GM21619 (cell line): Measurements from ENCODE around the gene ZNF254.
"Not testable (repeated sequence)": the region's sequence is repeated elsewhere in the genome, so short reads cannot be mapped to it uniquely, and the experiment has no call there.

Source experiments
- ATAC-seq: cut with Tn5 transposase; IDR thresholded peaks from one replicate; pipeline ENCODE4 v1.9.1; 2021; ENCODE audit not compliant: unreplicated experiment

The ZNF254 gene

DNA sequence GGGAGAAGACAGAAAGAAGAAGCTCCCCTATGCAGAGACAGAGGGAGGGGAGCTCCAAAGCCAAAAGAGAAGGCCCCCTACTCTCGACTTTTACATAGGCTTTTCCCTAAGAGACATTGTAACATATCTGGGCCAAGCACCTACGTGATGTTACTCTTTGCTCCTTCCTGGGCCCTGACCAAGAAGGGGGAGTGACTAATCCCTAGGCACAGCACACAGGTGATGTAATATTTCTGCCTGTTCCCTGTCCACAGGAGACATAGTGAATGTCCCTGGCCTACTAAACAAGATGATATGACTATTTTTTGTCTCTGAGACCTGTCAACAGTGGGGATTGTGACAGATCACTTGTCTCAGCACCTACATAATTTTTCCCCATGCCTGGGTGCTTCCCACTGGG lies 15.9 kb upstream of the ZNF254 start:
- no peak for ATAC-seq

DNA sequence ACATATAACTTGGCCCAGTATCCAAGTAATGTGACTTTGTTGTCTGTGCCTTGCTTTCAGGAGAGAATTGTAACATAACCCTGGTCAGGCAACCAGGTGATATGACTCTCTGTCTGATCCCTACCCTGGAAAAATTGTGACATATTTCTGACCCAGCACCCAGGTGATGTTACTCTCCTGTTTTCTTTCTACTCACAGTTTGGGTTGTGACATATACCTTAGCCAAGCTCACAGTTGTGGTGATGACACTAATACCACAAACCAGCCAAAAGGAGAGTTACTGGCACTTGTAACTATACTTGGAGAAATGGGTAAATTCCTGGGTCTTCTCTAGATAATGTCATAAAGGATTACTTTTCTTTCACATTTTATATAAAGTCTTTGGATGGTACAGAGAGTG lies 14.3 kb upstream of the ZNF254 start:
- ATAC-seq, result no peak

DNA sequence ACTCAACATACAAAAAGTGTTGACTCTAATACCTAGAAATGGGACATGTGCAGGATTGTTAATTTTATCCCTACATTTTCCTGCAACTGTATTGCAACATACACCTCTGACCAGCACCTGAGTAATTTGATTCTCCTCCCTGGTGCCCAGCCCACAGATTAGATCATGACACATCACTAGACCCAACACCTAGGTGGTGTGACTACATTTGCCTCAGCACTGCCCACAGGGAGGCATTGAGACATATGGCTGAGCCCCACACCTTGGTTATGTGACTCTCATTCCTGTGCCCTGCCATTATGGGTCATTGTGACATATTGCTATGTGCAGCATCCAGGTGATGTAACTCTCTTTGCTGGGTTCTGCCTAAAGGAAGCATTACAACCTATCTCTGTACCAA lies 13.2 kb upstream of the ZNF254 start:
- ATAC-seq, result no peak

DNA sequence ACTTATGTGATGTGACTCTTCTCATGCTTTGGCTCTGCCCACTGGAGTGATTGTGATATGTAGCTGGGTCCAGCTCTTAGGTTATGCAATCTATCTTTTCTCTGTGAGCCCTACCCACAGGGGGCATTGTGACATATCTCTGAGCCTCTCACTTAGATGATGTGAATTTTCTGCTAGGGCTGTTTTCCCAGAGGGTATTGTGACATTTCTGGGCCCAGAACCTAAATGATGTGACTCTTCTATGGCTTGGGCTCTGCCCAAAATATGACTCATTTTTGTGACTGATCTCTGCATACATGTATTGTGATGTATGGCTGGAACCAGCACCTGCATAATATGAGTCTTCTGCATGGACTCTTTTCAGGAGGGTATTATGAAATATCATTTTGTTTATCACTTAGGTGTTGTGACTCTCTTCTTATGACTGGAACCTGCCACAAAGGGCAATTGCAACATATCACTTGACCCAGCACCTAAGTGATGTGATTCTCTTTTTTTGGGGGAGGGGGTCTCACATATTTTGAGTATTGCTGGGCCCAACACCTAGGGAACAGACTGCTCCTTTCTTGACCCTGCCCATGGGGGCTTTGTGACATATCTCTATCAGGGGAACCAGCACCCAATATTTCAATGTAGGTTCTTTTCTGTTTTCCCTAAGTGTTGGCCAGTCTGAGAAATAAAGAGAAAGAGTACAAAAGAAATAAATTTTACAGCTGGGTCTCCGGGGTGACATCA lies 12.1 kb upstream of the ZNF254 start:
- no peak for ATAC-seq

DNA sequence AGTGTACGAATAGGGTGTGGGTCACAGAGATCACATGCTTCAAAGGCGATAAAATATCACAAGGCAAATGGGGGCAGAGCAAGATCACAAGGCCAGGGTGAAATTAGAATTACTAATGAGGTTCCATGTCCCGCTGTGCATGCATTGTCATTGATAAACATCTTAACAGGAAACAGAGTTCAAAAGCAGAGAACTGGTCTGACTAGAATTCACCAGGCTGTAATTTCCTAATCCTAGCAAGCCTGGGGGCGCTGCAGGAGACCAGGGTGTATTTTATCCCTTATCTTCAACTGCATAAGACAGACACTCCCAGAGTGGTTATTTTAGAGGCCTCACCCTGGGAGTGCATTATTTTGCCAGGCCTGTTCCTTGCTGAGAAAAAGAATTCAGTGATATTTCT lies 11.5 kb upstream of the ZNF254 start:
- not testable (repeated sequence) for ATAC-seq

DNA sequence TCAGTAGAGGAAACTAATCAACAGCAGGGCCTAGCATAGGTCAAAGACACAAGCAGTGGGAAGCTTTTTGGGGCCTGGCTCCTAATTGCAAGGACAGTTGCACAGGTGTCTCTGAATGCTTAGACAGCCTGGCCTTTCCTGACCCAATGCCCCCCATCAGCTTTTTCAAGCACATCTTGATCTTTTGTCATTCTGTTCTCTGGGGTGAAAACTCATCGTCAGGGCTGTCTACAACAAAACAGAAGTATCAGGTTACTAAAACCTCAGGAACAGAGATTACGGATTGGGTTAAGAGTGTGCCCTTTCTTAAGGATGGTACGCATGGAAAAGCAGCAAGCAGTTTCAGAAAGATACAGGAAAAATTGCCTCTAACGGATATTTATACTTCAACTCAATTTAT lies 8.3 kb upstream of the ZNF254 start:
- no peak for ATAC-seq

DNA sequence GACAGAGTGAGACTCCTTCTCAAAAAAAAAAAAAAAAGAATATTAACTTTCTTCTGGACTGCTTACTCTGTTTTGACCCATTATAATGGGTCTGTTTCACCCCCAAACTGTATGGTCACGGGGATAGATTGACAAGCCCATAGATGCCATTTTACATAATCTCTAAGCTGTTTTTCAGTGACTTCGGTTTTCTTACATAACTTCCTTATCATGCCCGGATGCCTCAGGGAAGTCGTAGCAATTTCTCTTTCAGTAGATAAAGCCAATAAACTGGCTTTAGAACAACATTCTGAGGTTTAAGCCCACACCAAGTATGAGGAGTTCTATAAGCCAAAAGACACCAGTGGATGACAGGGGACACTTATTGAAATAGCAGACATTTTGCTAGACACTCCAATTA lies 5.9 kb upstream of the ZNF254 start:
- no peak for ATAC-seq

DNA sequence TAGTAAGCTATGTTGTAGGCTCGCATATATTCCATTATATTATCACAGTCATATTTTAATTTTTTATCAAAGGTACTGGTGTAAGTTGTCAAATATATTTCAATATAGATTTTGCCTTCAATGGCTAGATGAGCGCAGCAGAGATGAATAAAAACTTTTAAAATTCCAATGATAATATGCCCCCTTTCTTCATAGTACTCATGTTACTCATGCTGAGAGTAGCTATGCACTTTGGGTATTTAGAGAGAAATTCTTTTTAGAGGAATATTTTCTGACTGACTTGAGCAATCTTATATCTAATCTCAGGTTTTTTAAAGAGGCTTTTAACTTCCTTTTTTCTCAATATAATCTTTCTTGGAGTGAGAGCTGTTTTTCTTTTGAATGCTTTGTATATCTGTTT lies 11.4 kb downstream of the ZNF254 start:
- no peak for ATAC-seq

DNA sequence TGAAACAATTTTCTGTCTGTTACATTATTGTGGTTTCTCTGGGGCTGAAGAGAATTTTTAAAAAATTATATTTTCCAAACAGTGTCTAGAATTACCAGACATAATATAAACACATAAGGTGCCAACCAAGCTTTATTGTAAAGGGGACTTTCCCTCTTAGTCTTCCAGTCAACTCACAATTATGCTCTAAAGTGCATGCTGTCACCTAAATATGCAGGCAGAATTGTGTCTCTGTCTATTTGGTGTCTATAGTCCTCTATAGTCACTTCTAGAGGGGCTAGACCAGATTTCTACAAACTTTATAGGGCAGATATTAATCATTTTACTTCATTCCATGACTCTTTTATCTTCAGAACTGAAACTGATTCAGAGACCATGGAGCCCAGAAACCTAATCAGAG lies 12.8 kb downstream of the ZNF254 start:
- ATAC-seq, result no peak

DNA sequence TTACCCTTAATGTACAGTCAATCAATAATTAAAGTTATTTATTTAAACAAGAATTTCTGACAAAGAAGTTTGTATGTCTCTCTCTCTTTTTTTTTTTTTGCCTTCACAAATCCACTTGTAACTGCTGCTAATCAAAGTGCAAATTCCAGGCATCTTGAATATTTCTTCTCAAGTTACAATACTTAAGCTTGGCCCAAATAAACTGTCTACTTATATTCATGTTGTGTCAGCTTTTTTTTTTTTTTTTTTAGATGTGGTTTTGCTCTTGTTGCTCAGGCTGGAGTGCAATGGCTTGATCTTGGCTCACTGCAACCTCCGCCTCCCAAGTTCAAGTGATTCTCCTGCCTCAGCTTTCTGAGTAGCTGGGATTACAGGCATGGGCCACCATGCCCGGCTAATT lies 13.6 kb downstream of the ZNF254 start:
- not testable (repeated sequence) for ATAC-seq

DNA sequence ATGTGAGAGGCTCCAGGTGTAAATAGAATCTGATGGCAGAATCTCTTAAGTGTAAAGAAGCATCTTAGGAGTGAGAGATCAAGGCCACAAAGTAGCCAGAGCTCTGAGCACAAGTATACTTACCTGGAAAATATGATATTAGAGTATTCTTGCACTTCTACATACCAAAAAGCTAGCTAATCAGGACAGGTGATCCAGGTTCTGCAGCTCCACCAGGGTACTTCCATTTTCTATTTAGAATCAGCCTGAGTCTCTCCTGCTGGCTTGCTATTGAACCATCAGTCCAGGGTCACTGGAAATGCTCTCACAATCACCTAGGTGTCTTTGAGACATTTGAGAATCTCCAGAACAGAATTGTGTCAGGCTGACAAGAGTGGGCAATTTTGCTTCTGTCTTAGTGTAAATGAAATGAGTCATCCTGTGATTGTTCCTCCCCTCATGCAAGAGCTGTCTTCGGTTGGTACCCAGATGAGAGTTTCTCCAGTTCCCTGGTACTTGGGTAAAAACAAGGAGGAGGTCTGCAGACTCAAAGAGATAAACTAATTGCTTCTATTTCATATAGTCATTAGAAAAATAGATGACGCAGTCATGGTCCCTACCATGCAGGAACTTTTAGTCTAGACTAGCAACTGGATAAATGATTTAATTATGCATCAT lies 14.6 kb downstream of the ZNF254 start:
- ATAC-seq, result no peak

DNA sequence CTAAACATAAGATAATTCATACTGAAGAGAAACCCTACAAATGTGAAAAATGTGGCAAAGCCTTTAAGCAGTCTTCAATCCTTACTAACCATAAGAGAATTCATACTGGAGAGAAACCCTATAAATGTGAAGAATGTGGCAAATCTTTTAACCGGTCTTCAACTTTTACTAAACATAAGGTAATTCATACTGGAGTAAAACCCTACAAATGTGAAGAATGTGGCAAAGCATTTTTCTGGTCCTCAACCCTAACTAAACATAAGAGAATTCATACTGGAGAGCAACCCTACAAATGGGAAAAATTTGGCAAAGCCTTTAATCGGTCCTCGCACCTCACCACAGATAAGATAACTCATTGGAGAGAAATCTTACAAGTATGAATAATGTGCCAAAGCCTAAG lies 40.6 kb downstream of the ZNF254 start:
- no peak for ATAC-seq

DNA sequence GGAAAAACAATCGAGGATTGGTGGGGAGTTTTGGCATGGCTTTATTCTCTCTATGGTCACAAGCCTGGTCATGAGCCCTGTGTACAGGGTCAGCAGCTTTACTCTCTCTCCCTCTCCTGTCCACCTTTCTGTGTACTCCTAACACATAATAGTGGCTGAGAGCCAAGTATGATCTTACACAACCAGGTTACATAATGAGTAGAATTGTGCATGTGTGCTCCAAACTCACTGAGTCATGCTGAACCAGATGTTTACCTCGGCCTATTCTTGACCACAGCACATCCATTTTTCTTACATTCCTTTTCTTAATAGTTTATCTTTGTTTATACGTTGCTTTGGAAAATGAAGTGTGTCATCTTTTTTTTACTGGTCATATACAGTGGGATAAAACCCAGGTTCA lies 53.1 kb downstream of the ZNF254 start:
- no peak for ATAC-seq

DNA sequence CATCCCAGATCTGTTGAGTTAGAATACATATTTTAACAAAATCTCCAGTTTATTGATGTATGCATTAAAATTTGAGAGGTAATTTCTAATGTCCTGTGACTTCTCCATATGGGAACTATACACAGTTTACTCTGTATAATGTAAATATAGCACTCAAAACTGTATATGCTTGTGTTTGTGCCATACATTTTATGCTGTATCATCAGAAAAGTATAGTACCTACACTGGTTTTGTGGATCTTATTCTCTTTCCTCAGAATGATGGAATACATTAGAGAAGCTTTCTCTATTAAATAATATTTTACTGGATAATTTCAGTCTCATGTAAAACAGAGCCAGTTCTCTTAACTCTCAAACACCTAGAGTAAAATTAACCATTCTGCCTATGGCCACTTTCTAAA lies 53.6 kb downstream of the ZNF254 start:
- ATAC-seq, result no peak

DNA sequence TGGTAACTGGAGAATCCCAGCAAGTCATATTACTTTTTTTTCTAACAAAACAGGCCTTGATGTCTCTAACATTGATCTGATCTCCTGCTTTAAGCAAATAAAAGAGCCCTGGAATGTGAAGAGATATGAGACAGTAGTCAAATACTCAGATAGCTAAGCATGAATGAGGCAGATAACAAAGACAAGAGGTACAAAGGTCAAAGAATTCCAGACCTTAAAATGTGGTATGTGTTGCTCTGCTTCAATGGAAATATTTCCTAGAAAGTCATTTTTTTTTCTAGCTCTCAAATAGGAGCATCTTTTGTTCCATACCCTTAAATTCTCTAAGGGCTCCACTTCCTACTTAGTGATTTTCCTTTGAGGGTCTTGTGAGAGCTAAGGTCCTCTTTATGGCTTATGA lies 54.6 kb downstream of the ZNF254 start:
- no peak for ATAC-seq

DNA sequence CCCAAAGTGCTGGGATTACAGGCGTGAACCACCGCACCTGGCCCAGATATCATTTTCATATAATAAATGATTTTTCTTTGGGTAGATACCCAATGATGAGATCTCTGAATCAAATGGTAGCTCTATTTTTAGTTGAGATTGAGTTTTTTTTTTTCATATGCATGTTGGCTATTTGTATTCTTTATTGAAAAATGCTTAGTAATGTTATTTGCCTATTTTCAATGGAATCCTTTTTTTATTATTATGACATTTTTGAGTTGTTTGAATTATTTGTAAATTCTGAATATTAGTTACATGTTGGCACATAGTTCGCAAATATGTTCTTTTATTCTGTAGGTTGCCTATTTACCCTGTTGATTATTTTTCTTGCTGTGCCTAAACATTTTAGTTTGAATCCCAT lies 55.8 kb downstream of the ZNF254 start:
- no peak for ATAC-seq

DNA sequence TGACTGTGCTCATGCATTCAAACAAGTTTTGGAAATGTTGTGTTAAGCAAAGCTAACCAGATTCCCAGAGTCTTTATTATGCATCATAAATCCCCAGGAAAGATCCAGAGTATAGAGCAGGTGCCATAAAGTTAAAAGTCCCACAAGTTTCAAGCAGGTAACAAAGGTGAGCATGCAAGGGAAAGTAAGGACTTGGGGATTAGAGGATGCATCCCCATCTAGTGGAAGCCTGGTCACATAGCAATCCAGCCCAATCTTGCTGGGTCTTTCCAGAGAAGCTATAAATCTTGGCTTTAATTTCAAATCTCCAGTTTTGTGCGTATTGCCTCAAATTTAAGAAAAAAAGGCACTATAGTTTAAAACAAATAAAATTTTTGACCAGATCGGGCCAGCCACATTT lies 72.7 kb downstream of the ZNF254 start:
- no peak for ATAC-seq

DNA sequence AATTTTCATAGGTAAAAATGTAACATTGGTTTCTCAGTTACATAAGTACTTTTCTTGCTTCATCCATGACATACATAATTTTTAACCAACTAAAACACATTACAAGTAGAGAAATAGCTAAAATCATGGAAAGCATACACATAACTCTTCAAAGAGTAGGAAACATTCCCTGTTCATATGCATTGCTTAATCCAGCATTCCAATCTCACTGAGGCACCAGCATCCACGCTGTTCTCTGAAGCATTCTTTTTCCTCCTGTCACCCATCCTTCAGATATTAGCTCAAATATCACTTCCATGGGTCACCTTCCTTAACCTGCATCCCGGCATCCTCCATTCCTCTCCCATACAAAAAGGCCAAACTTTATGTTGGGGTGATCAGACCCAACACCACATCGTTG lies 79.1 kb downstream of the ZNF254 start:
- no peak for ATAC-seq

DNA sequence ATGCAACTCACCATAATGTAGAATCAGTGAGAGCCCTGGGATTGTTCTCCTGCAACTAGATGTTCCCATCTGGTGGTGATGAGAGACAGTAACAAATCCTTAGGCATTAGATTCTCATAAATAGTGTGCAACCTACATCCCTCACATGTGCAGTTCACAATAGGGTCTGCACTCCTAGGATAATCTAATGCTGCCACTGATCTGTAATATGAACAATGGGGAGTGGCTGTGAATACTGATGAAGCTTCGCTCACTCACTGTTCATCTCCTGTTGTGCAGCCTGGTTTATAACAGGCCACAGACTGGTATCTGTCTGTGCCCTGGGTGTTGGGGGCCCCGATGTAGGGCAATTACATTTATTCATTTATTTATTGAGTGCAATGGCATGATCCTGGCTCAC lies 86.9 kb downstream of the ZNF254 start:
- no peak for ATAC-seq

DNA sequence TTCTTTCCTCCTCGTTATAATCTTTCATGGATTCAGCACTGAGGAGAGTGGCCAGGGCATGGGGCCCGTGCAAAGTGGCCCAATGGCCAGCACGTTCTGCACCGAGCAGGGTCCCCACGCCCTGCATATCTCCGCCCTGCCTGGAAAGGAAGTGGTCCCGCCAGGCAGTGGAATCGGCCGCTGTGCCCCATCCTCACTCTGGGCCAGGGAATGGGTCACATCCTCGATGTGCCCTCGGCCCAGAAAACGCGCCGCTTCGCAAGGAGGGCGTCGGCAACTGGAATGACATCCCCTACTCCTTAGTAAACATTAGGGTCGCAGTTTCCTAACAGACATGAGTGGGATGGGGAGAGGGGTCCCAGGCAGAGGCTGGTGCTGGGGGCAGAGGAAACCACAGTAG lies 90.7 kb downstream of the ZNF254 start:
- no peak for ATAC-seq

DNA sequence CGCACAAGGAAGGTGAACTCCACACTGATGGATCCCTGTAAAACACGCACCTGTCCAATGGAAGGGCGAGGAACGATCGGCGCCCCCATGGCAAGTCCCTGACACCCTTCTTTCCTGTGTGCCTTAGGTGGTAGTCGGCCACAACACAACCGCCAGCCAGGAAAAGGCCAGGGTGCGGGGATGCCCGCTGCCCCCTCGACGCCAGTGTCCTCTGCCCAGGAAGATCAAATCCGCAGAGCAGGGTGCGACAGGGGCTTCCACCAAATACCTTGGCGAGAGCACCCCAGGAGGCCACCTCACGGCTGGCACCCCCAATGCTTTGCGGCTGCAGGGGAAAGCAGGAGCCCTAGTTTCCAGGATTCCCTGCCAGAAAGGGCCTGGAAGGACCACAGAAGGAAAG lies 91.2 kb downstream of the ZNF254 start:
- ATAC-seq, result no peak
